ENCODE data around the gene ANKRD9.

- no peak for TF ChIP-seq GATA2 (IDR thresholded peaks at IDR 0.05; ENCODE audit: low read depth, low read length)
- TF ChIP-seq GATA3 (IDR thresholded peaks at IDR 0.05; ENCODE audit: low read depth, low read length) = no peak
Observed at GRCh38 chr14:102496331-102496691, 13.3 kb downstream of the ANKRD9 start.
